Subcutaneous adipose tissue (tissue), 4 donors: ENCODE results near the gene MCL1. TPM values are rescaled to one million over a fixed set of nuclear protein-coding genes. Genes with fewer than 3 reads are reported as not detected.

Experiments used
- total RNA-seq, 4 donors: library from RNA; depleted of rRNA; stranded (reverse); fragments of >200 nt; gene quantifications; one replicate each; pipeline ENCODE4 v1.1.0, GENCODE V29; 2016
- TF ChIP-seq, protein P1 (sequence below): fragments of 450-650 bp; IDR thresholded peaks from one replicate; pipeline ENCODE4 v1.5.1; 2016; ENCODE audit warnings: low read depth, mild to moderate bottlenecking, control low read depth, antibody characterized with exemption, moderate library complexity

Gene MCL1
- total RNA-seq, 4 donors from 2014 or later, result 180 to 328 (median 225) TPM

DNA sequence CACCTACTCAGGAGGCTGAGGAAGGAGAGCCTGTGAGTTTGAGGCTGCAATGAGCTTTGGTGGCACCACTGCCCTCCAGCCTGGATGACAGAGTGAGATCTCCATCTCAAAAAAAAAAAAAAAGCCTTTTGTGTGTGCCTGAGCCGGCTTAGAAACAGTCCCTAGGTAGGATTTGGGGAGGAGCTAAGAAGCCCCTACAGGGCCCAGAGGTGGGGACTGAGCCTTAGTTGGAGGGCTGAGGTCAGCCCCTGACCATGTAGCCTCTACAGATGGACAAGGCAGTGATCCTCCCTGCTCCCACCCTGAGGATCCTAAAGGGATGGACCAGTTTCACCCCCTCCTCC lies 27.7 kb downstream of the MCL1 start:
- TF ChIP-seq, protein P1, sequence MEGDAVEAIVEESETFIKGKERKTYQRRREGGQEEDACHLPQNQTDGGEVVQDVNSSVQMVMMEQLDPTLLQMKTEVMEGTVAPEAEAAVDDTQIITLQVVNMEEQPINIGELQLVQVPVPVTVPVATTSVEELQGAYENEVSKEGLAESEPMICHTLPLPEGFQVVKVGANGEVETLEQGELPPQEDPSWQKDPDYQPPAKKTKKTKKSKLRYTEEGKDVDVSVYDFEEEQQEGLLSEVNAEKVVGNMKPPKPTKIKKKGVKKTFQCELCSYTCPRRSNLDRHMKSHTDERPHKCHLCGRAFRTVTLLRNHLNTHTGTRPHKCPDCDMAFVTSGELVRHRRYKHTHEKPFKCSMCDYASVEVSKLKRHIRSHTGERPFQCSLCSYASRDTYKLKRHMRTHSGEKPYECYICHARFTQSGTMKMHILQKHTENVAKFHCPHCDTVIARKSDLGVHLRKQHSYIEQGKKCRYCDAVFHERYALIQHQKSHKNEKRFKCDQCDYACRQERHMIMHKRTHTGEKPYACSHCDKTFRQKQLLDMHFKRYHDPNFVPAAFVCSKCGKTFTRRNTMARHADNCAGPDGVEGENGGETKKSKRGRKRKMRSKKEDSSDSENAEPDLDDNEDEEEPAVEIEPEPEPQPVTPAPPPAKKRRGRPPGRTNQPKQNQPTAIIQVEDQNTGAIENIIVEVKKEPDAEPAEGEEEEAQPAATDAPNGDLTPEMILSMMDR, result no peak

DNA sequence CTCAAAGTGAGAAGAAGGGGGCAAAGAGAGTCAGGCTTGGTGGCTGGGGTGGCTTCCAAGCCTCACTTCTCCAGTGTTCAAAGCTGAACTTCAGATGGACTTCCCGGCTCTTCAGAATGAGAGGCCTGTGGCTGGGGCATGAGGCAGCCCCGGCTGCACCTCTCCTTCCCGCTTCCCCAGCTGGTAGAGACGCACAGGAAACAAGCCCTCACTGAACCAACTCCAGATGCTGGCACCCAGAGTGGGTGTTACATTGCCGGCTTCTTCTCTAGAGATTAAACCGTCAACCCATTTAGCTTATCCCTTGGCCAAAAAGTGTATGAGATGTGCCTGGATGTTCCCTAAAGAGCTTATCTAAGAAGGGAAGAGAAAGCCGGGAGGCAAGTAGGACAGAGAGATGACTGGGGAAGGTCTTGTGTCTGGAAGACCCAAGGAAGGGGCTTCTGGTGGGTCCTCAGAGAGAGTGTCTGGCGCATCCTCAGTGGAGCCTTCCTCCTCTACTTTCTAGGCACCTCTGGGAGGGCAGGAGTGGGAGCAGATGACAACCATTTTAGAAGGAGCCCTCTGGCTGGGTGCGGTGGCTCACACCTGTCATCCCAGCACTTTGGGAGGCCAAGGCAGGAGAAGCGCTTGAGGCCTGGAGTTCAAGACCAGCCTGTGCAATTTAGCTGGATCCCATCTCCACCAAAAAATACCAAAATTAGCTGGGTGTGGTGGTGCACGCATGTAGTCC lies 28.2 kb downstream of the MCL1 start:
- TF ChIP-seq, protein P1, result no peak

DNA sequence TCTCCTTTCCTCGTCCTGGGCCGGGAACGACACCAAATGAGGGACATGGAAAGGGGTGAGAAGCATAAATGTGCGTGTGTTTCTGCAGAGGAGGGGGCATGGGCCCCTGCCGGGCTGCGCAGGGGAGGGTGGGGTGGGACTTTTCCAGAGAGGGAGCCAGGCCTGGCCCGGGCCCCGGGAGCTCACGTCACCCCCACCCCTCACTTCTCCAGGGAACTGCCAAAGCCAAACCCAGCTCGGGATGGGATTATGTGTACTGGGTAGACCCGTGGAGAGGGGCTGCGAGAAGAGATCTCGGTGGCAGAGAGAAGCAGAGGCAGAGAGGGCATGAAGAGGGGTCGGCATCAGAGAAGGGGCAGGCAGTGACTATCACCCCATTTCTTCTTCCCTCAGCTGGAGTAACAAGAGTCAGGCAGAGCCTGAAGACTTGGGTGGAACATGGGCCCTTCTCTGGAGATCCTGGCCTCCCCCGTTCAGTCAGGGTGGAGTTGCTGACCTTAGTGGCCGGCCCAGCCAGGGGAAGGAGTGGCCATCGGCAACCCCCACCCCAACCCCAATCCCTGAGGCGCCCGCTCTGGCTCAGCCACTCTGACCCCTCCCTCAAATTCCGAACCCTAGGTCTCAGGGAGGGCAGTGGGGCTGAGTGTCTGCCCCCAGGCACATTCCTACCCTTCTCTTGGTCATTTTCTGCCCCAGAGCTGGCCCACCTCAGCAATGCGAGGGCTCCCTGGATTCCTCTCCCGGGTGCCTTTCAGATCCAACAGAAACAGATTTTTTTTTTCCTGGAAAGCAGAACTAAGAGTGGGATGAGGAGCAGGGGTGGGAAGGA lies 29.0 kb downstream of the MCL1 start:
- TF ChIP-seq, protein P1, result no peak

DNA sequence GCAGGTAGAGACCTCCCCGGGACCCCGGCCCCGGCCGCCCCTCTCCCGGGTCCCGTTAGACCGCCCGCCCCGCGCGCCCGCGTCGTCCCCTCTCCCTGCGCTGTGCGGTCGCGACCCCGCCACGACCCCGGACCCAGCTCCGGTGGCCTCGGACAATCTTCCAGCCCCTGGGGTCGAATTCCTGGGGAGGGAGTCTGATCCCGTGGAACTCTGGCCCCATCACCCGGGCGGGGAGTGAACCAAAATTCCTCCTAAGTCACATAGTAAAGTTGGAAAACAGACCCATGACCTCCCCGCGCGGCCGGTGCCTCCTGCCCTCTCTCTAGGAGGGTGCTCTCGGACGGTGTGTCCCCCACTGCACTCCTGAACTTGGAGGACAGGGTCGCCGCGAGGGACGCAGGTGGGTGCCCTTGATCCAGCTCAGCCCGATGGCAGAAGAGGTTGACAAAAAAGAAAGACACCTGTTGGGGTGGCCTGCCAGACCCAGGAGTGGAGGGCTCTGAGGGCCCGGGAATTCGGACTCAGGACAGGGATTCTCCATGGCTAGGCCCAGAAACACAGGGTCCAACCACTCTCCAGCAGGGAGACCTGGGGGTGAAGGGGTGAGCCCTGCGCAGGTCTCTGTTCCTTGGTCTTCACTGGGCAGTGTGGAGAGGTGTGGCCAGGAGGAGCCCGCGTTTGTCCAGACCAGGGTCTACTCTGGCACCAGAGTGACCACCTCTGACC lies 29.8 kb downstream of the MCL1 start:
- TF ChIP-seq, protein P1, result no peak

DNA sequence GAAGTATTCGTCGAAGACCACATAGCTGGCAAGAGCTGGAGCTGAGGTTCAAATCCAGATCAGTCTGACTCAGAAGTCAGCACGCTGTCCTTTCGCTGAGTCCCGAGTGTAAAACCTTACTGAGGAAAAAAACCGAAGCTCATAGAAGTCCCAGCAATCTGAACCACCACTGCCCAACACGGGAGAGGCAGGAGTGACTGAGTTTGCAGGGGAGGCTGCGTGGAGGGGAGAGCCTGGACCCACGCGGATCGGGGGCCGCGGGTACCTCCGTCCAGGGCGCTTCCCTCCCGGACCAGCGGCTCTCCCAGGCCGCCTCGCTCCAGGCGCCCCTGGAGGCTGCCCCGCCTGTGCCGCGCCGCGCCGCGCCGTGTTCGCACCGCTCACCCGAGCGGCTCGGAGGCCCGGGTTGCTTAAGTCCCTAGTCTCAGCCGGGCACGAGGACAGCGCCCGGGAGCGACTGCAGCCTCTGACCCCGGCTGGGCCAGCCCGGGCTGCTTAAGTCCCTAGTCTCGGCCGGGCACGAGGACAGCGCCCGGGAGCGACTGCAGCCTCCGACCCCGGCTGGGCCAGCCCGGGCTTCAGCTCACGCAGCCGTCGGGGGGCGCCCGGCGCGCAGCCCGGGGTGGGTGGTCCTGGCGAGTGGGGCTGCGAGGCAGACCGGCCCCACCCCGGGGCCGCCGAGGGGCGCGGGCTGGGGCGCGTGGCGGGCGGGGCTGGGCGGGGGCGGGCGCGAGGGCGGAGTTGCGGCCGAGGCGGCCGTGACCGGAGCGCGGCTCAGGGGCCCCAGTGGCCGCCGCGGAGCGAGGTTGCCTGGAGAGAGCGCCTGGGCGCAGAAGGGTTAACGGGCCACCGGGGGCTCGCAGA lies 30.5 kb downstream of the MCL1 start, which contains the start of gene ADAMTSL4:
Gene ADAMTSL4 (plus strand): TSS at position 777 of the 864 bp plus-strand sequence. CDS start 2,881 bp downstream, outside the sequence.
- TF ChIP-seq, protein P1, result no peak

DNA sequence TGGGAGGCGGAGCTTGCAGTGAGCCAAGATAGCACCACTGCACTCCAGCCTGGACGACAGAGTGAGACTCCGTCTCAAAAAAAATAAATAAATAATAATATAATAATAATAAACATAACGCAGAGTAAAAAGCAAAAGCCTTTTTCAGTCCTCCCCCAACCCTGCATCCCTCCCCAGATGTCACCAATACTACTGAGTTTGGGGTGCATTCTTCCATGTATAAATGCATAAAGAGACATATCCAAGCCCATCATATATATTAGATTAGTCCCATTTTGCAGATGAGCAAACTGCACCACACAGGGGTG lies 31.1 kb downstream of the MCL1 start:
- TF ChIP-seq, protein P1, result no peak
